Neural cell (in vitro differentiated cells): ENCODE results near the gene GLRX. TPM values are rescaled to one million over a fixed set of nuclear protein-coding genes. Genes with fewer than 3 reads are reported as not detected.

Experiments
- H2AFZ ChIP-seq: fragments of 200-600, 300-800 bp; sonication (generic), shearing (Covaris generic); 2 replicates; pipeline ENCODE4 v1.6.0; 2014; ENCODE audit warnings: low read depth, mild to moderate bottlenecking, antibody characterized with exemption, low read length, moderate library complexity
- H3F3A ChIP-seq: fragments of 200-600 bp; shearing (Covaris generic); 2 replicates; pipeline ENCODE4 v1.6.1; 2016; ENCODE audit warnings: mild to moderate bottlenecking, moderate library complexity, mixed read lengths, antibody characterized with exemption, low read length; ENCODE audit not compliant: insufficient read depth, poor library complexity, severe bottlenecking
- H3K27ac ChIP-seq: fragments of 200-600, 300-800 bp; sonication (generic), shearing (Covaris generic); 2 replicates; pipeline ENCODE4 v1.5.1; 2014; ENCODE audit warnings: mild to moderate bottlenecking, low read length, moderate library complexity
- H3K27me3 ChIP-seq: fragments of 300-800, 200-600 bp; sonication (generic), shearing (Covaris generic); 2 replicates; pipeline ENCODE4 v1.6.0; 2014; ENCODE audit warnings: mild to moderate bottlenecking, low read depth, low read length, moderate library complexity; ENCODE audit not compliant: insufficient read depth
- H3K36me3 ChIP-seq: fragments of 300-800, 200-600 bp; sonication (generic), shearing (Covaris generic); 2 replicates; pipeline ENCODE4 v1.5.1; 2014; ENCODE audit warnings: mild to moderate bottlenecking, antibody characterized with exemption, low read length, moderate library complexity; ENCODE audit not compliant: insufficient read depth
- H3K4me2 ChIP-seq: fragments of 300-800, 200-600 bp; sonication (generic), shearing (Covaris generic); 2 replicates; pipeline ENCODE4 v1.6.0; 2014; ENCODE audit warnings: mild to moderate bottlenecking, low read length
- H3K4me3 ChIP-seq: fragments of 300-800, 200-600 bp; sonication (generic), shearing (Covaris generic); 2 replicates; pipeline ENCODE4 v1.5.1; 2014; ENCODE audit warnings: mild to moderate bottlenecking, low read length, moderate library complexity
- H3K79me2 ChIP-seq: fragments of 200-600 bp; shearing (Covaris generic); replicated peaks from 2 replicates; pipeline ENCODE4 v1.6.0; 2014; ENCODE audit warnings: mild to moderate bottlenecking, low read length, moderate library complexity; ENCODE audit not compliant: insufficient read depth
- H3K9ac ChIP-seq: fragments of 300-800, 200-600 bp; sonication (generic), shearing (Covaris generic); 2 replicates; pipeline ENCODE4 v1.6.1; 2016; ENCODE audit warnings: mild to moderate bottlenecking, low read length, mixed read lengths
- H3K9me2 ChIP-seq: fragments of 200-600 bp; shearing (Covaris generic); 2 replicates; pipeline ENCODE4 v1.6.1; 2016; ENCODE audit warnings: mild to moderate bottlenecking, low read length, mixed read lengths; ENCODE audit not compliant: insufficient read depth
- H3K9me3 ChIP-seq: fragments of 200-600, 300-800 bp; sonication (generic), shearing (Covaris generic); 2 replicates; pipeline ENCODE4 v1.6.1; 2016; ENCODE audit warnings: mild to moderate bottlenecking, mixed run types, low read length, moderate library complexity, mixed read lengths
- H4K20me1 ChIP-seq: fragments of 200-600 bp; shearing (Covaris generic); 2 replicates; pipeline ENCODE4 v1.6.1; 2016; ENCODE audit warnings: mild to moderate bottlenecking, mixed run types; ENCODE audit not compliant: insufficient read depth
- EP300 ChIP-seq: fragments of 450-650 bp; conservative IDR thresholded peaks from 2 replicates; pipeline ENCODE4 v1.6.1; 2014; ENCODE audit warnings: antibody characterized with exemption, mild to moderate bottlenecking, moderate library complexity; ENCODE audit not compliant: poor library complexity, severe bottlenecking
- EZH2 ChIP-seq: fragments of 200-600, 300-800 bp; shearing (Covaris generic), sonication (generic); IDR thresholded peaks from 2 replicates; pipeline ENCODE4 v1.6.1; 2014; ENCODE audit warnings: antibody characterized with exemption, low read length, borderline replicate concordance, mild to moderate bottlenecking; ENCODE audit not compliant: insufficient read depth, poor library complexity, severe bottlenecking
- MXI1 ChIP-seq: fragments of 450-650 bp; conservative IDR thresholded peaks from 2 replicates; pipeline ENCODE4 v1.6.1; 2014; ENCODE audit warnings: antibody characterized with exemption, mild to moderate bottlenecking; ENCODE audit not compliant: poor library complexity, severe bottlenecking
- POLR2AphosphoS5 ChIP-seq: IDR thresholded peaks from 2 replicates; pipeline ENCODE4 v1.6.1; 2012
- RAD21 ChIP-seq: fragments of 450-650 bp; conservative IDR thresholded peaks from 2 replicates; pipeline ENCODE4 v1.6.1; 2014; ENCODE audit warnings: antibody characterized with exemption, mild to moderate bottlenecking, moderate library complexity
- SMC3 ChIP-seq: fragments of 450-650 bp; conservative IDR thresholded peaks from 2 replicates; pipeline ENCODE4 v1.6.1; 2014; ENCODE audit warnings: antibody characterized with exemption, mild to moderate bottlenecking, moderate library complexity; ENCODE audit not compliant: poor library complexity
- TAF1 ChIP-seq: IDR thresholded peaks from 2 replicates; pipeline ENCODE4 v1.6.1; 2012; ENCODE audit warnings: low read depth
- polyA plus RNA-seq: library from polyadenylated mRNA; depleted of rRNA; stranded (reverse); fragments of >200 nt; gene quantifications from 2 replicates; pipeline ENCODE4 v1.2.3, GENCODE V29; 2014
- TF ChIP-seq, protein P1 (sequence below): IDR thresholded peaks from 2 replicates; pipeline ENCODE4 v1.6.1; 2012; ENCODE audit warnings: borderline replicate concordance
- TF ChIP-seq, protein P2 (sequence below): fragments of 450-650 bp; IDR thresholded peaks from 2 replicates; pipeline ENCODE4 v1.5.1; 2014; ENCODE audit warnings: antibody characterized with exemption, mild to moderate bottlenecking, moderate library complexity; ENCODE audit not compliant: poor library complexity, severe bottlenecking

GLRX gene
- polyA plus RNA-seq, 1 donor from 2014 or later, result 54.0 TPM

DNA sequence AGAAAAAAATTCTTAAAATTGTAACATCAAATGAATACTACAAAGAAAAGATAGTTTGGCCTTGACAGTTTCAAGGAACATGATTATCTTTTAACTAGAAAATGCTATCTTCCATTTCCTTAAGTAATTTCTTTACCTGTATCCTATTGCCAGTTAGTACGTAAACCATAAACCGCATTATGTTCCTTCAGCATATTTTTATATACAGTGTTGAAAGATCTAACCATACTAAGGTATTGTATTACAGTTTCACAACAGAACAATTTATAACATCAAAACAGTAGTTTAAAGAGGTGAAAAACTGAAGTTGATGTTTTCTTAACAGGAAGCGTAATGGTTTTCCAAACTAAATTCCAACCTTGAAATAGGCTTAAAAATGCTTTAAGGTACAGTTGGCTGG is 45.1 kb downstream of the GLRX start:
- H3K79me2 ChIP-seq, result no peaks in the 10 kb centered on the region
- no peaks in the 10 kb centered on the region for H3K9me3 ChIP-seq
- H3K9ac ChIP-seq, result no peak overlapping the region
- no peak overlapping the region for H3K27ac ChIP-seq
- H4K20me1 ChIP-seq, result no peaks in the 10 kb centered on the region
- H3K9me2 ChIP-seq, result no peaks in the 10 kb centered on the region
- no peaks in the 10 kb centered on the region for H3K27me3 ChIP-seq
- H3K4me3 ChIP-seq, result no peak overlapping the region
- H2AFZ ChIP-seq, result no peak overlapping the region
- no peak overlapping the region for H3K4me2 ChIP-seq
- no peaks in the 10 kb centered on the region for H3F3A ChIP-seq
- no peaks in the 10 kb centered on the region for H3K36me3 ChIP-seq
- no peak for TF ChIP-seq TAF1
- TF ChIP-seq, protein P1, sequence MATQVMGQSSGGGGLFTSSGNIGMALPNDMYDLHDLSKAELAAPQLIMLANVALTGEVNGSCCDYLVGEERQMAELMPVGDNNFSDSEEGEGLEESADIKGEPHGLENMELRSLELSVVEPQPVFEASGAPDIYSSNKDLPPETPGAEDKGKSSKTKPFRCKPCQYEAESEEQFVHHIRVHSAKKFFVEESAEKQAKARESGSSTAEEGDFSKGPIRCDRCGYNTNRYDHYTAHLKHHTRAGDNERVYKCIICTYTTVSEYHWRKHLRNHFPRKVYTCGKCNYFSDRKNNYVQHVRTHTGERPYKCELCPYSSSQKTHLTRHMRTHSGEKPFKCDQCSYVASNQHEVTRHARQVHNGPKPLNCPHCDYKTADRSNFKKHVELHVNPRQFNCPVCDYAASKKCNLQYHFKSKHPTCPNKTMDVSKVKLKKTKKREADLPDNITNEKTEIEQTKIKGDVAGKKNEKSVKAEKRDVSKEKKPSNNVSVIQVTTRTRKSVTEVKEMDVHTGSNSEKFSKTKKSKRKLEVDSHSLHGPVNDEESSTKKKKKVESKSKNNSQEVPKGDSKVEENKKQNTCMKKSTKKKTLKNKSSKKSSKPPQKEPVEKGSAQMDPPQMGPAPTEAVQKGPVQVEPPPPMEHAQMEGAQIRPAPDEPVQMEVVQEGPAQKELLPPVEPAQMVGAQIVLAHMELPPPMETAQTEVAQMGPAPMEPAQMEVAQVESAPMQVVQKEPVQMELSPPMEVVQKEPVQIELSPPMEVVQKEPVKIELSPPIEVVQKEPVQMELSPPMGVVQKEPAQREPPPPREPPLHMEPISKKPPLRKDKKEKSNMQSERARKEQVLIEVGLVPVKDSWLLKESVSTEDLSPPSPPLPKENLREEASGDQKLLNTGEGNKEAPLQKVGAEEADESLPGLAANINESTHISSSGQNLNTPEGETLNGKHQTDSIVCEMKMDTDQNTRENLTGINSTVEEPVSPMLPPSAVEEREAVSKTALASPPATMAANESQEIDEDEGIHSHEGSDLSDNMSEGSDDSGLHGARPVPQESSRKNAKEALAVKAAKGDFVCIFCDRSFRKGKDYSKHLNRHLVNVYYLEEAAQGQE, result no peak
- no peak for TF ChIP-seq RAD21
- TF ChIP-seq SMC3, result no peak
- TF ChIP-seq MXI1, result no peak
- TF ChIP-seq, protein P2, sequence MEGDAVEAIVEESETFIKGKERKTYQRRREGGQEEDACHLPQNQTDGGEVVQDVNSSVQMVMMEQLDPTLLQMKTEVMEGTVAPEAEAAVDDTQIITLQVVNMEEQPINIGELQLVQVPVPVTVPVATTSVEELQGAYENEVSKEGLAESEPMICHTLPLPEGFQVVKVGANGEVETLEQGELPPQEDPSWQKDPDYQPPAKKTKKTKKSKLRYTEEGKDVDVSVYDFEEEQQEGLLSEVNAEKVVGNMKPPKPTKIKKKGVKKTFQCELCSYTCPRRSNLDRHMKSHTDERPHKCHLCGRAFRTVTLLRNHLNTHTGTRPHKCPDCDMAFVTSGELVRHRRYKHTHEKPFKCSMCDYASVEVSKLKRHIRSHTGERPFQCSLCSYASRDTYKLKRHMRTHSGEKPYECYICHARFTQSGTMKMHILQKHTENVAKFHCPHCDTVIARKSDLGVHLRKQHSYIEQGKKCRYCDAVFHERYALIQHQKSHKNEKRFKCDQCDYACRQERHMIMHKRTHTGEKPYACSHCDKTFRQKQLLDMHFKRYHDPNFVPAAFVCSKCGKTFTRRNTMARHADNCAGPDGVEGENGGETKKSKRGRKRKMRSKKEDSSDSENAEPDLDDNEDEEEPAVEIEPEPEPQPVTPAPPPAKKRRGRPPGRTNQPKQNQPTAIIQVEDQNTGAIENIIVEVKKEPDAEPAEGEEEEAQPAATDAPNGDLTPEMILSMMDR, result no peak
- no peak for TF ChIP-seq EZH2
- TF ChIP-seq EP300, result no peak
- TF ChIP-seq POLR2AphosphoS5, result no peak

DNA sequence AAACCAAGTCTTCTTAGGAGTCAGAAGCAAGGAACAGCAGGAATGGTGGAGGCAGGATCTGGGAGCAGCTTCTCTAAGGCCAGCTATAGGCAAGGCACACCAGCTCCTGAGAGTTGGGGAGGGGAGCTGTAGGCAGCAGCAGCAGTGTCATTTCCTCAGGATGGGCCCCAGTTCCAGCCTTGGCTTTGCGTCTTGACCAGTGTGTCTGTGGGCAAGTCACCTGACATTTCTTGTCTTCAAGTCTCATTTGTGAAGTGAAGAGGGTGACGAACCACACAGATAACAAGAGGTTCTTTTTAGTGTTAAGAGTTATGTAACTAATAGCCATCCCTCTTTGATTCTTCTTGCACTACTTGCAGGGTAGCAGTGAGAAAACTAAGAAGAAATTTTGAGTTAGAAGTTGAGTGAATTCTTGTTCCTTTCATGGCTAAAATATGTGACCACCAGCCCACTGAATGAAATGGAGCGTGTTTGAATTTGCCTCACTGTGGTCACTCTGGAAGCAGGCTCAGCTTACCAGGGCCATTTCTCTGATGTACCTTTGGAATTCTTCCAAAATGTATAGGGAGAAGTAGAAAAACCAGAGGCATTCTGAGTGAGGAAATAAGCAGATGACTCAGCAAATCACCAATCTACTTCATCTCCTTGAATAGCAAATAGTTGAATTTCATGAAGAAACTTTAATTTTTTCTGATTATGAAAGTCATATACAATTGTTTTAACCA is 49.0 kb downstream of the GLRX start:
- Histone ChIP-seq H3K9me2 (no peaks in the 10 kb centered on the region), H3K9me3 (no peaks in the 10 kb centered on the region), H3F3A (no peaks in the 10 kb centered on the region), H4K20me1 (no peaks in the 10 kb centered on the region), H3K9ac (no peak overlapping the region), H2AFZ (no peak overlapping the region), H3K4me3 (no peak overlapping the region), H3K4me2 (no peak overlapping the region), H3K27me3 (no peaks in the 10 kb centered on the region), H3K27ac (no peak overlapping the region), H3K79me2 (no peaks in the 10 kb centered on the region), H3K36me3 (peaks cover 11% of the 10 kb centered on the region)
- TF ChIP-seq, protein P1, result no peak
- TF ChIP-seq RAD21, result no peak
- TF ChIP-seq EP300, result no peak
- TF ChIP-seq MXI1, result no peak
- no peak for TF ChIP-seq POLR2AphosphoS5
- TF ChIP-seq, protein P2, result no peak
- TF ChIP-seq TAF1, result no peak
- TF ChIP-seq EZH2, result no peak
- no peak for TF ChIP-seq SMC3
